ENCODE measurements around the gene CEP170. TPM values are rescaled to one million over a fixed set of nuclear protein-coding genes. Genes with fewer than 3 reads are reported as not detected.

Gene CEP170
- total and polyA plus RNA-seq, 2 donors = 40.8 to 48.6 TPM

- no peaks in the 10 kb centered on the region for H3K9me3 ChIP-seq (ENCODE audit: control insufficient read depth in 2 of 2, insufficient read depth in 1 of 2, low read length in 1 of 2)
- H3K36me3 ChIP-seq (ENCODE audit: control insufficient read depth in 2 of 2, insufficient read depth in 2 of 2, low read length in 1 of 2) = no peaks in the 10 kb centered on the region
- H3K4me1 ChIP-seq (ENCODE audit: control insufficient read depth in 2 of 2, insufficient read depth in 2 of 2, low read length in 2 of 2) = peaks cover 6 to 8% of the 10 kb centered on the region in 2 donors
- H3K27ac ChIP-seq (ENCODE audit: low read depth in 1 of 2, low read length in 1 of 2) = no peak overlapping the region
- 100% methylated on average over 1 of the region's 1 CpG for WGBS
- H3K27me3 ChIP-seq (ENCODE audit: control insufficient read depth in 2 of 2, insufficient read depth in 1 of 2, low read length in 1 of 2) = no peaks in the 10 kb centered on the region
- no peak for DNase-seq (ENCODE audit: low read depth in 6 of 9, low spot score in 9 of 9)
- no peak overlapping the region for H3K4me3 ChIP-seq (ENCODE audit: low read length in 2 of 2)
Observed at GRCh38 chr1:243251539-243251938, 3.5 kb downstream of the CEP170 start.

GRCh38 chr1:243250102-243250501 is 5.0 kb downstream of the CEP170 start:
- Histone ChIP-seq H3K9me3 (ENCODE audit: control insufficient read depth in 2 of 2, insufficient read depth in 1 of 2, low read length in 1 of 2) (no peaks in the 10 kb centered on the region), H3K4me3 (ENCODE audit: low read length in 2 of 2) (no peak overlapping the region), H3K36me3 (ENCODE audit: control insufficient read depth in 2 of 2, insufficient read depth in 2 of 2, low read length in 1 of 2) (no peaks in the 10 kb centered on the region), H3K27me3 (ENCODE audit: control insufficient read depth in 2 of 2, insufficient read depth in 1 of 2, low read length in 1 of 2) (no peaks in the 10 kb centered on the region), H3K27ac (ENCODE audit: low read depth in 1 of 2, low read length in 1 of 2) (no peak overlapping the region), H3K4me1 (ENCODE audit: control insufficient read depth in 2 of 2, insufficient read depth in 2 of 2, low read length in 2 of 2) (peaks cover 2 to 4% of the 10 kb centered on the region in 2 donors)
- DNase-seq (ENCODE audit: low read depth in 6 of 9, low spot score in 9 of 9) = no peak
- WGBS = 97% methylated on average over 3 of the region's 3 CpGs

- H3K4me3 ChIP-seq (ENCODE audit: low read length in 2 of 2) = no peak overlapping the region
- H3K4me1 ChIP-seq (ENCODE audit: control insufficient read depth in 2 of 2, insufficient read depth in 2 of 2, low read length in 2 of 2) = peaks cover 2 to 4% of the 10 kb centered on the region in 2 donors
- H3K27me3 ChIP-seq (ENCODE audit: control insufficient read depth in 2 of 2, insufficient read depth in 1 of 2, low read length in 1 of 2) = no peaks in the 10 kb centered on the region
- no peak overlapping the region for H3K27ac ChIP-seq (ENCODE audit: low read depth in 1 of 2, low read length in 1 of 2)
- DNase-seq (ENCODE audit: low read depth in 6 of 9, low spot score in 9 of 9) = no peak
- WGBS = 96% methylated on average over 3 of the region's 3 CpGs
- H3K36me3 ChIP-seq (ENCODE audit: control insufficient read depth in 2 of 2, insufficient read depth in 2 of 2, low read length in 1 of 2) = no peaks in the 10 kb centered on the region
- H3K9me3 ChIP-seq (ENCODE audit: control insufficient read depth in 2 of 2, insufficient read depth in 1 of 2, low read length in 1 of 2) = no peaks in the 10 kb centered on the region
Observed at GRCh38 chr1:243249214-243249613, 5.9 kb downstream of the CEP170 start.

GRCh38 chr1:243247901-243248300 is 7.2 kb downstream of the CEP170 start:
- Histone ChIP-seq H3K27ac (ENCODE audit: low read depth in 1 of 2, low read length in 1 of 2) (no peak overlapping the region), H3K27me3 (ENCODE audit: control insufficient read depth in 2 of 2, insufficient read depth in 1 of 2, low read length in 1 of 2) (no peaks in the 10 kb centered on the region), H3K9me3 (ENCODE audit: control insufficient read depth in 2 of 2, insufficient read depth in 1 of 2, low read length in 1 of 2) (peaks cover 0 to 2% of the 10 kb centered on the region in 2 donors), H3K4me1 (ENCODE audit: control insufficient read depth in 2 of 2, insufficient read depth in 2 of 2, low read length in 2 of 2) (no peaks in the 10 kb centered on the region), H3K36me3 (ENCODE audit: control insufficient read depth in 2 of 2, insufficient read depth in 2 of 2, low read length in 1 of 2) (no peaks in the 10 kb centered on the region), H3K4me3 (ENCODE audit: low read length in 2 of 2) (no peak overlapping the region)
- DNase-seq (ENCODE audit: low read depth in 6 of 9, low spot score in 9 of 9) = no peak
- WGBS = 91% methylated on average over 3 of the region's 3 CpGs

GRCh38 chr1:243246916-243247315 is 8.2 kb downstream of the CEP170 start:
- Histone ChIP-seq H3K27me3 (ENCODE audit: control insufficient read depth in 2 of 2, insufficient read depth in 1 of 2, low read length in 1 of 2) (no peaks in the 10 kb centered on the region), H3K9me3 (ENCODE audit: control insufficient read depth in 2 of 2, insufficient read depth in 1 of 2, low read length in 1 of 2) (peaks cover 0 to 12% of the 10 kb centered on the region in 2 donors), H3K4me1 (ENCODE audit: control insufficient read depth in 2 of 2, insufficient read depth in 2 of 2, low read length in 2 of 2) (no peaks in the 10 kb centered on the region), H3K27ac (ENCODE audit: low read depth in 1 of 2, low read length in 1 of 2) (no peak overlapping the region), H3K36me3 (ENCODE audit: control insufficient read depth in 2 of 2, insufficient read depth in 2 of 2, low read length in 1 of 2) (no peaks in the 10 kb centered on the region), H3K4me3 (ENCODE audit: low read length in 2 of 2) (no peak overlapping the region)
- WGBS = 45% methylated on average over 1 of the region's 1 CpG
- DNase-seq (ENCODE audit: low read depth in 6 of 9, low spot score in 9 of 9) = peak in 1 of 9 donors; percentile 25

GRCh38 chr1:243244432-243244841 is 10.6 kb downstream of the CEP170 start:
- no peak for DNase-seq (ENCODE audit: low read depth in 6 of 9, low spot score in 9 of 9)
- WGBS = 96% methylated on average over 9 of the region's 9 CpGs
- no peaks in the 10 kb centered on the region for H3K4me1 ChIP-seq (ENCODE audit: control insufficient read depth in 2 of 2, insufficient read depth in 2 of 2, low read length in 2 of 2)
- H3K9me3 ChIP-seq (ENCODE audit: control insufficient read depth in 2 of 2, insufficient read depth in 1 of 2, low read length in 1 of 2) = peaks cover 0 to 12% of the 10 kb centered on the region in 2 donors
- no peak overlapping the region for H3K4me3 ChIP-seq (ENCODE audit: low read length in 2 of 2)
- no peaks in the 10 kb centered on the region for H3K27me3 ChIP-seq (ENCODE audit: control insufficient read depth in 2 of 2, insufficient read depth in 1 of 2, low read length in 1 of 2)
- H3K36me3 ChIP-seq (ENCODE audit: control insufficient read depth in 2 of 2, insufficient read depth in 2 of 2, low read length in 1 of 2) = peaks cover 0 to 3% of the 10 kb centered on the region in 2 donors
- H3K27ac ChIP-seq (ENCODE audit: low read depth in 1 of 2, low read length in 1 of 2) = no peak overlapping the region

GRCh38 chr1:243236604-243237252 is 18.4 kb downstream of the CEP170 start:
- Histone ChIP-seq H3K27ac (ENCODE audit: low read depth in 1 of 2, low read length in 1 of 2) (no peak overlapping the region), H3K4me3 (ENCODE audit: low read length in 2 of 2) (no peak overlapping the region), H3K9me3 (ENCODE audit: control insufficient read depth in 2 of 2, insufficient read depth in 1 of 2, low read length in 1 of 2) (peaks cover 3 to 4% of the 10 kb centered on the region in 2 donors), H3K36me3 (ENCODE audit: control insufficient read depth in 2 of 2, insufficient read depth in 2 of 2, low read length in 1 of 2) (peaks cover 5 to 10% of the 10 kb centered on the region in 2 donors), H3K27me3 (ENCODE audit: control insufficient read depth in 2 of 2, insufficient read depth in 1 of 2, low read length in 1 of 2) (no peaks in the 10 kb centered on the region), H3K4me1 (ENCODE audit: control insufficient read depth in 2 of 2, insufficient read depth in 2 of 2, low read length in 2 of 2) (peaks cover 0 to 2% of the 10 kb centered on the region in 2 donors)
- WGBS = 90% methylated on average over 4 of the region's 4 CpGs
- DNase-seq (ENCODE audit: low read depth in 6 of 9, low spot score in 9 of 9) = no peak

- Histone ChIP-seq H3K27me3 (ENCODE audit: control insufficient read depth in 2 of 2, insufficient read depth in 1 of 2, low read length in 1 of 2) (no peaks in the 10 kb centered on the region), H3K27ac (ENCODE audit: low read depth in 1 of 2, low read length in 1 of 2) (no peak overlapping the region), H3K9me3 (ENCODE audit: control insufficient read depth in 2 of 2, insufficient read depth in 1 of 2, low read length in 1 of 2) (peaks cover 3 to 5% of the 10 kb centered on the region in 2 donors), H3K4me1 (ENCODE audit: control insufficient read depth in 2 of 2, insufficient read depth in 2 of 2, low read length in 2 of 2) (peaks cover 0 to 2% of the 10 kb centered on the region in 2 donors), H3K36me3 (ENCODE audit: control insufficient read depth in 2 of 2, insufficient read depth in 2 of 2, low read length in 1 of 2) (peaks cover 5 to 8% of the 10 kb centered on the region in 2 donors), H3K4me3 (ENCODE audit: low read length in 2 of 2) (no peak overlapping the region)
- no peak for DNase-seq (ENCODE audit: low read depth in 6 of 9, low spot score in 9 of 9)
- 96% methylated on average over 4 of the region's 4 CpGs for WGBS
Observed at GRCh38 chr1:243234978-243235647, 20.0 kb downstream of the CEP170 start.

- no peak overlapping the region for H3K27ac ChIP-seq (ENCODE audit: low read depth in 1 of 2, low read length in 1 of 2)
- no peaks in the 10 kb centered on the region for H3K27me3 ChIP-seq (ENCODE audit: control insufficient read depth in 2 of 2, insufficient read depth in 1 of 2, low read length in 1 of 2)
- peaks cover 0 to 2% of the 10 kb centered on the region in 2 donors for H3K4me1 ChIP-seq (ENCODE audit: control insufficient read depth in 2 of 2, insufficient read depth in 2 of 2, low read length in 2 of 2)
- H3K4me3 ChIP-seq (ENCODE audit: low read length in 2 of 2) = no peak overlapping the region
- H3K36me3 ChIP-seq (ENCODE audit: control insufficient read depth in 2 of 2, insufficient read depth in 2 of 2, low read length in 1 of 2) = peaks cover 5 to 8% of the 10 kb centered on the region in 2 donors
- WGBS = 99% methylated on average over 2 of the region's 2 CpGs
- no peak for DNase-seq (ENCODE audit: low read depth in 6 of 9, low spot score in 9 of 9)
- H3K9me3 ChIP-seq (ENCODE audit: control insufficient read depth in 2 of 2, insufficient read depth in 1 of 2, low read length in 1 of 2) = peaks cover 7 to 11% of the 10 kb centered on the region in 2 donors
Observed at GRCh38 chr1:243233908-243234307, 21.2 kb downstream of the CEP170 start.
